Right lobe of liver (tissue), 6 donors: ENCODE results near the gene KMT2A. TPM values are rescaled to one million over a fixed set of nuclear protein-coding genes. Genes with fewer than 3 reads are reported as not detected.

ENCODE experiments used
- ATAC-seq, 4 donors: fragments of 200-7000 bp; cut with Tn5 transposase; one replicate each; pipeline ENCODE4 v1.9.1; 2020; ENCODE audit warnings: mild to moderate bottlenecking in 4 of 4, moderate library complexity in 4 of 4
- DNase-seq, 3 donors: peaks; one replicate each; pipeline ENCODE4 v3.0.0-alpha.2; 2020
- H3K27ac ChIP-seq, 3 donors: fragments of 200-600 bp; one replicate each; pipeline ENCODE4 v1.8.0; 2022
- H3K27me3 ChIP-seq, 2 donors: fragments of 200-600 bp; one replicate each; pipeline ENCODE4 v1.8.0; 2022
- H3K36me3 ChIP-seq, 4 donors: fragments of 200-600 bp; sonication (generic) in 1 of 4; one replicate each; pipeline versions ENCODE4 v1.5.1 to v1.8.0; 2017 to 2022; ENCODE audit warnings: control low read depth in 1 of 4
- H3K4me1 ChIP-seq, 4 donors: fragments of 200-600 bp; sonication (generic) in 1 of 4; one replicate each; pipeline versions ENCODE4 v1.5.1 to v1.8.0; 2017 to 2022; ENCODE audit warnings: control low read depth in 1 of 4
- H3K4me3 ChIP-seq, 3 donors: fragments of 200-600 bp; one replicate each; pipeline ENCODE4 v1.8.0; 2022
- H3K9me3 ChIP-seq, 4 donors: fragments of 200-600 bp; sonication (generic) in 1 of 4; one replicate each; pipeline versions ENCODE4 v1.5.1 to v1.8.0; 2017 to 2022; ENCODE audit warnings: control low read depth in 1 of 4
- CTCF ChIP-seq, 4 donors: fragments of 200-600 bp in 3 of 4; fragments of 450-650 bp in 1 of 4; IDR thresholded peaks; one replicate each; pipeline versions ENCODE4 v1.5.1 to v1.8.0; 2016 to 2022; ENCODE audit warnings: antibody characterized with exemption in 4 of 4, mild to moderate bottlenecking in 2 of 4
- POLR2A ChIP-seq: fragments of 450-650 bp; IDR thresholded peaks from one replicate; pipeline ENCODE4 v1.6.1; 2017; ENCODE audit warnings: antibody characterized with exemption, mild to moderate bottlenecking
- WGBS: methylation state at CpG from one replicate; pipeline ENCODE4 v1.1.6; 2018; ENCODE audit warnings: low coverage, low lambda C conversion rate; ENCODE audit not compliant: insufficient coverage; ENCODE audit errors: missing lambda C conversion rate; 5-methylcytosine and 5-hydroxymethylcytosine counted together
- intact Hi-C, 2 donors: fragments of 100-400 bp; cut with DNase I; formaldehyde crosslinking; loops; one replicate each; pipeline versions ENCODE4 v1.11.2 to v1.14.1; 2022
- total RNA-seq, 6 experiments: library from RNA; depleted of rRNA in 2 of 6; stranded (reverse); fragments of >200 nt in 2 of 6; fragmentation: NEBNext Ultra II Directional in 3 of 6; extraction: Animal tissue kit (Norgen Biotek cat#: 25700) in 3 of 6; gene quantifications; one replicate each; pipeline versions ENCODE4 v1.1.0 to v1.2.4, GENCODE V29; 2016 to 2023
- donor health status: DM: no; HTN: yes; CAD: no.
- donor health status: DM: no; HTN: no; CAD: no.
- donor health status: DM: no; HTN: no; CAD: no.
- donor health status: DM: no; HTN: yes; CAD: no.
- donor health status: DM: no; HTN: yes; CAD: no.

The KMT2A gene
- total RNA-seq, 6 experiments from 2014 or later = 15.5 to 24.9 (median 19.5) TPM

DNA sequence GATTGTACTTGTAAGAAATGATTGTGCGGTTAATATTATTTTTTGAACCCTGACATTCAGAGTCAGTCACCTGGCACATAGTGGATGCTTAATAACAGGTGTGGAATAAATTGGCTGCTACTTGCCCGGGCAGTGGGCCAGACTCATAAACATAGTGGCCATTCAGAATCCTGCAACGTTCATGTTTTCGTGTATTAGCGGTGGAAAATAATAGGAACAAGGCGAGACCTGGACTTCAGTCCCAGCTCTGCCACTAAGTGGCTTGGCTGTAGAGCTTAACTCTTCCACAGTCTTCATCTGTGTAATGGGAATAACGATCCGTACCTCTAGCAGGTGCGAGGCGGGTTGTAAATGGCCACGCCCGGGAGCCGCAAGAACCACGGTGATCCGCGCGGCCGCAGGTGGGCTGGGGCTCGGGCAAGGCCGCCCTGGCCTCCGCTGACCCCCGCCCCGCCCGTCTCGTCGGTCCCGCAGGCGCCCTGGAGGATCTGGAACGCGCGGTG lies 93.9 kb downstream of the KMT2A start:
- WGBS = 9% methylated on average over 5 of the region's 31 CpGs
- peak in 1 of 4 donors; percentile 15 for ATAC-seq
- TF ChIP-seq CTCF (IDR thresholded peaks at IDR 0.05) (no peak), POLR2A (no peak)
- no peaks in the 10 kb centered on the region for H3K27me3 ChIP-seq
- peak overlapping the region; percentile 70 to 88 (median 79) for H3K4me3 ChIP-seq
- H3K36me3 ChIP-seq = no peaks in the 10 kb centered on the region
- H3K4me1 ChIP-seq = peaks cover 0 to 58% (median 28%) of the 10 kb centered on the region in 4 donors
- H3K27ac ChIP-seq = peak overlapping the region; percentile 28 to 86 (median 54)
- H3K9me3 ChIP-seq = no peaks in the 10 kb centered on the region
- DNase-seq = no peak
- intact Hi-C loops = no loop called here

GRCh38 chr11:118530683-118531596 lies 94.6 kb downstream of the KMT2A start, which contains the start of gene TMEM25:
TMEM25 (plus strand) TSS chr11:118531192; CDS start chr11:118531802, 610 bp downstream.
- 6% methylated on average over 19 of the region's 94 CpGs for WGBS
- Histone ChIP-seq H3K4me3 (peak within 1 kb of the TSS; percentile 70 to 88 (median 79)), H3K36me3 (no peaks in the 10 kb centered on the region), H3K27me3 (no peaks in the 10 kb centered on the region), H3K9me3 (no peaks in the 10 kb centered on the region), H3K27ac (peak within 1 kb of the TSS; percentile 29 to 86 (median 57)), H3K4me1 (peaks cover 0 to 52% (median 25%) of the 10 kb centered on the region in 4 donors)
- no peak for TF ChIP-seq CTCF (IDR thresholded peaks at IDR 0.05)
- peak; percentile 49 for TF ChIP-seq POLR2A
- intact Hi-C loops = no loop called here
- peak; percentile 23 to 51 (median 50) for ATAC-seq
- peak; percentile 73 to 82 (median 77) for DNase-seq

- peak overlapping the region; percentile 70 to 88 (median 79) for H3K4me3 ChIP-seq
- peak overlapping the region; percentile 29 to 86 (median 57) for H3K27ac ChIP-seq
- no peaks in the 10 kb centered on the region for H3K27me3 ChIP-seq
- DNase-seq = no peak
- intact Hi-C loops = no loop called here
- WGBS = 15% methylated on average over 11 of the region's 12 CpGs
- H3K36me3 ChIP-seq = no peaks in the 10 kb centered on the region
- no peak for TF ChIP-seq POLR2A
- no peak for TF ChIP-seq CTCF (IDR thresholded peaks at IDR 0.05)
- ATAC-seq = no peak
- peaks cover 0 to 48% (median 23%) of the 10 kb centered on the region in 4 donors for H3K4me1 ChIP-seq
- H3K9me3 ChIP-seq = no peaks in the 10 kb centered on the region
Measured at GRCh38 chr11:118531597-118532084, 95.3 kb downstream of the KMT2A start.

GRCh38 chr11:118532091-118532490 lies 95.8 kb downstream of the KMT2A start:
- no peaks in the 10 kb centered on the region for H3K9me3 ChIP-seq
- intact Hi-C loops = no loop called here
- TF ChIP-seq POLR2A (no peak), CTCF (IDR thresholded peaks at IDR 0.05) (no peak)
- no peak for ATAC-seq
- no peaks in the 10 kb centered on the region for H3K36me3 ChIP-seq
- H3K4me1 ChIP-seq = peaks cover 0 to 48% (median 23%) of the 10 kb centered on the region in 4 donors
- H3K27ac ChIP-seq = peak overlapping the region; percentile 29 to 86 (median 57)
- H3K27me3 ChIP-seq = no peaks in the 10 kb centered on the region
- WGBS = no CpG with 5 or more reads among the region's 10 CpGs
- H3K4me3 ChIP-seq = peak overlapping the region in 1 of 3 donors; percentile 70
- no peak for DNase-seq
